GM10248 (cell line): ENCODE data around the gene SDK2.
A peak's percentile ranks its signal among the peaks of the same experiment; 100 is the strongest.

Source experiments
- CTCF ChIA-PET: fragments of 300-600 bp; sonication (Branson Sonifier 250); formaldehyde crosslinking; extraction: SDS; loops from one replicate; lab custom pipeline; 2021; ENCODE audit warnings: antibody characterized with exemption; lab: Yijun Ruan, JAX
- POLR2A ChIA-PET: fragments of 350-650 bp; sonication (Branson Sonifier 250); formaldehyde crosslinking; extraction: SDS; loops from one replicate; lab custom pipeline; 2020; ENCODE audit warnings: antibody characterized with exemption; lab: Yijun Ruan, JAX
- DNase-seq: peaks from one replicate; pipeline ENCODE4 v3.0.0; 2012; ENCODE audit errors: extremely low spot score
- CTCF ChIP-seq: IDR thresholded peaks from 2 replicates; pipeline ENCODE4 v1.5.1; 2012; ENCODE audit warnings: mild to moderate bottlenecking, low read depth; ENCODE audit errors: extremely low read depth, missing control alignments, control extremely low read depth

Gene SDK2

GRCh38 chr17:73549841-73550430, 94.3 kb downstream of the SDK2 start:
- CTCF ChIA-PET = no interaction called here
- POLR2A ChIA-PET = no interaction called here
- no peak for DNase-seq
- TF ChIP-seq CTCF = no peak

DNA sequence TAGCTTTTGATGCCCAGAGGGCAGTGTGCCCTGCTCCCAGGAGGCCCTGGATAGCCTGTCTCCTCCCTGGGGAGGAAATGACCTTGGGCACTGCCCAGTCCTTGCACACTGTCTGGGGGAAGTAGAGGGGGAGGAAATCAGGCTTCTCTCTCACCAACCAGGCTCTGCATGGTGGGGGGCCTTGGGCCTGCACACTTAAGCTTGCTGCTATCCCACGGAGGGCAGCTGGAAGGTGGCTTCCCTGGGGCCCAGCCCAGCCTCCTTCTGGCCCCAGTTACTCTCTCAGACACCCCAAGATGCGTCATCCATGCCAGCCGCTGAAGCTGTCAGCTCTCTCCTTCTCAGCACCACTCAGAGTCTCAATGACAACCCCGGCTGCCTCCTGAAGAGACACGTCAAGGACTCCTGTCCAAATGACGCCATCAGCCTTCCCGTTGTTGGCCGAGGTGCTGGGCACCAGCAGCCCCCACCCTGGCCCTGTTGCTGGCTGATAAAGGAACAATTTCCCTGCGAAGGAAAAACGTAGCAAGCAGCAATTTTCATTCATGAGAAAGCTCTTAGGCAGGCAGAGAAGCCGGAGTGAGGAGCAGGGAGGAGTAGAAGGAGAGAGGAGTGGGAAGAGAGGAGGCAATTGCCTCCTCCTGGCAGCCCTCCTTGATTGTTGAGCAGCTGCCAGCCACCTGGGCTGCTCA, 95.5 kb downstream of the SDK2 start:
- POLR2A ChIA-PET = no interaction called here
- CTCF ChIA-PET = no interaction called here
- DNase-seq = no peak
- TF ChIP-seq CTCF = no peak

- no peak for TF ChIP-seq CTCF
- POLR2A ChIA-PET = no interaction called here
- CTCF ChIA-PET = no interaction called here
- no peak for DNase-seq
These were observed 96.5 kb downstream of the SDK2 start for GRCh38 chr17:73547790-73548189.

DNA sequence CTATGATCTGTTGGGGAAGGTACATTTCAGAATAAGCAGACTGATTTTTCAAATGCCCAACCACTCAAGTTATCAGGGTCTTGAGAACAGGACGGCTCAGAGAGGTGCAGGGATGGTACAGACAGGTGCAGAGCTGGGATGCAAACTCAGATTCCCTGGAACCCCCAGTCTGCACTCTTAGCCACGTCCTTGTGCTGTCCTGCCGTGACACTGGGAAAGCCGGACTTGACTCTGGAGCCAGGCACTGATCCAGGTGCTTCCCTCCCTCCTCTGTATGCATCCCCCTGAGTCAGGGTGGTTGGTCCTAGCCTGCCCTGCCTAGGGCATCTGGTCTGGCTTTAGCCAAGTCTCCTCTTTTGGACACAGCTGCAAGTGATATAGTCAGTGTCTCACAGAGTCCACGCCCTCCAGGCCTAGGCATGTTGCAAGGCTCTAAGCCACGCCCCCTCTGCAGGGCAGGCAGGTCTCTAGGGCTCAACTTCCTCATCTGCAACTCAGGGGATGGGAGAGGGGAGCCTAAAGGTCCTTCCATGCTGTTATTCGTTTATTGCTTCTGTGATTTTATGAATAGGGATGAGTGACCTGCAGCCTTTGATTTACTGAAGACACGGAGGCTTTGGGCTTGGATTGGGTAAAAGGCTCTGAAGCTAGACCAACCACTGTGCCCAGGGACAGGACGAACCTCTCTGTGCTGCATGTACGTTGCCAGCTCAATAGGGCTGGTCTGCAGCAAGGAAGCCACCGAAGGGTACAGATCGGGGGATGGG, 97.3 kb downstream of the SDK2 start:
- CTCF ChIA-PET = interaction anchor here (0.8 kb wide), 1 partner anchor 117 kb away, joined by 3 read pairs; no protein-coding TSS in a partner anchor
- peak; percentile 49 for DNase-seq
- no peak for TF ChIP-seq CTCF
- POLR2A ChIA-PET = no interaction called here

GRCh38 chr17:73546114-73546513, 98.1 kb downstream of the SDK2 start:
- no peak for TF ChIP-seq CTCF
- DNase-seq = no peak
- CTCF ChIA-PET = no interaction called here
- POLR2A ChIA-PET = no interaction called here

GRCh38 chr17:73545109-73546032, 98.9 kb downstream of the SDK2 start:
- TF ChIP-seq CTCF = no peak
- POLR2A ChIA-PET = no interaction called here
- CTCF ChIA-PET = no interaction called here
- no peak for DNase-seq
